GM18868 (cell line): Measurements from ENCODE around the gene PDILT.
A peak's percentile ranks its signal among the peaks of the same experiment; 100 is the strongest.

ENCODE experiments used
- ATAC-seq: cut with Tn5 transposase; IDR thresholded peaks from one replicate; pipeline ENCODE4 v1.9.1; 2021; ENCODE audit warnings: mild to moderate bottlenecking, moderate library complexity; ENCODE audit not compliant: unreplicated experiment

PDILT gene

GRCh38 chr16:20402651-20403050 lies 1.9 kb downstream of the PDILT start:
- ATAC-seq = no peak

DNA sequence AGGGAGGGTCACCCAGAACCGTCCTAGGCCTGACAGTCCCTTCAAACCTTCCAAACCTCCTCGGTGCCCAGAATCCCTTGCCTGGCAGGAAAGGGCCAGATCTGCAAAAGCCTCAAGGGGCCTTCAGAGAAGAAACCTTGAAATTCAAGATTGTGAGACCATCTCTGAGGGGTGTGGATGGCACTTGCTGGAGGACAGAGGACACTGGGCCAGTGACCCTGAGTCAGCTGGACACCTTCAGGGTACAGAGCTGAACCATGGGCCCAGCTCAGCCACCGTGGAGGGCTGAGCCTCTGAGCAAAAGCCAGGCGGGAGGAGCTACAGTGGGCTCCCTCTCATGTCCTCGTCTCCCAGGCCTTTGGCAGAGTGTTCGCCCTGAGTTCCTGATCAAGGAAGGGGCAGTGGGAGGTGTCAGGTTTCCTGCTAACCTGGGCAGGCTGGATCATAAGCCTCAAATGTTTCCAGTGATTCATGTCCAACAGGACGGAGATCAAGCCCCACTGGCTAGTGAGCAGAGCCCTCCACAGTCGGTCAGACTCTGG lies 3.0 kb downstream of the PDILT start:
- ATAC-seq = no peak

DNA sequence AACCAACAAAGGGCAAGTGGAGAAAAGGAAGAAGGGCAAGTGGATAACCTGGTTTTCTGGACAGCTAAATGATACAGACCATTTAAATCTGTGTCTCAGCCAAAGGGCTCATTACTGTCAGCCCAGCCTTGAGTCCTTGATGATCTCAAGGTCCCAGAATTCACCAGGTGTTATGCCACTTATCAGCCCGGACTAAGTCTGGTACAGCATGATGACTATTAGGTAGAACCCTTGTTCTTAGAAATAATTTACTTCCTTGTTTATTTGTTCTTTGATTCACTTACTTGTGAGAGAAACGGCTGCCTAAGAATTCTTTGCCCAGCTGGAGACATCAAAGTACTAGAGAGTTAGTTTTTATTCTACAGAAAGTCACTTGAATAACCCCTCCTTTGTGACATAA lies 3.5 kb downstream of the PDILT start:
- no peak for ATAC-seq

DNA sequence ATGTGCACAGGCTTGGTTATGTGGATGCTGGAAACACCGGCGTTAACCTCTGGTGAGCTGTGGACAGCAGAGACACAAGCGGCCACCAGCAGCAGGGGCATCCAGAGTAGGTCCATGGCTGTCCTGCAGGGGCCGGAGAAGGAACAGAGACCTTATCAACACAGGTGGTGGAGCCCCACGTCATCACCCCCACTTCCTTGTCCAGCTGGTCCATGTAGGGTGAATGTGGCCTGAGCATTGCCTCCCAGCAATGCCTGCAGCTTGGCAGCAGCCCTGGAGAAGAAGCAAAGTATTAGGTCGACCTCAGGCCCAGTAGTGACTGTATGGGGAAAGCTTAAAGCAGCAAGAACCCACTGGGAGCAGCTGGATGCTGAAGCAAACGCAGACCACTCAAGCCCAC lies 5.4 kb downstream of the PDILT start:
- no peak for ATAC-seq

DNA sequence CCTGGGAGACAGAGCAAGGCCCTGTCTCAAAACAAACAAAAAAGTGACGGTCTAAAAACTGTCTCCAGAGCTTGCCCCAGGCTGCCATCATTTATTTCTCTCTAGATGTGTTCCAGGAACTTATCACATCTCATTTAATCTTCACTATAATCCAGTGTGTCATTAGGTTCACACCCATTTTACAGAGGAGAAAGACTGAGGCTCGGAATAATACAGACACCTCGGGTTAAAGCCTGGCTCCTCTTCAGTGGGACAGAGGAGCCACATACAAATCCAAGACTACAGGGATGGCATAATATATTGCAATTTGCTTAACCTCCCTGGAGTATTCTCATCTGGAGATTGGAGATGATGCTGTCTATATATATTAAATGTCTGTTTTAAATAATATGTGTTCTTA lies 5.9 kb downstream of the PDILT start:
- ATAC-seq = no peak

GRCh38 chr16:20397468-20398074 lies 7.0 kb downstream of the PDILT start:
- no peak for ATAC-seq

DNA sequence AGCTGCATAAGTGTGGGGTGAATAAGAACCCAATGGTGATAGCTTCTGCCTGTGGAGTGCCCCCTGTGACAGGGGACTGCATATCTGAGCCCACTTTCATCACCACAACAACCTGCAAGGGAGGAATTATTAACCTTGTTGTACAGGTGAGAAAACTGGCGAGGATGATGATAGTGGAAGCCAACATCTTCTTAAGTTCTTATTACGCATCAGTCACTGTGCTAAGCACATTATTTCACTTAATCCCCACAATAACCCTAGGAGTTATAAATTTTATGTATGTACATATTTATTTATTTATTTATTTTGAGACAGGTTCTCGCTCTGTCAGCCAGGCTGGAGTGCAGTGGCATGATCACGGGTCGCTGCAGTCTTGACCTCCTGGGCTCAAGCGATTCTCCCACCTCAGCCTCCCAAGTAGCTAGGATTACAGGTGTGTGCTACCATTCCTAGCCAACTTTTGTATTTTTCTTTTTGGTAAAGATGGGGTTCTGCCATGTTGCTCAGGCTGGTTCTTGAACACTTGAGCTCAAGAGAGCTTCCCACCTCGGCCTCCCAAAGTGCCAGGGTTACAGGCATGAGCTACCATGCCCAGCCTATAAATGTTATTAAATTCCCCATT lies 7.6 kb downstream of the PDILT start:
- no peak for ATAC-seq

DNA sequence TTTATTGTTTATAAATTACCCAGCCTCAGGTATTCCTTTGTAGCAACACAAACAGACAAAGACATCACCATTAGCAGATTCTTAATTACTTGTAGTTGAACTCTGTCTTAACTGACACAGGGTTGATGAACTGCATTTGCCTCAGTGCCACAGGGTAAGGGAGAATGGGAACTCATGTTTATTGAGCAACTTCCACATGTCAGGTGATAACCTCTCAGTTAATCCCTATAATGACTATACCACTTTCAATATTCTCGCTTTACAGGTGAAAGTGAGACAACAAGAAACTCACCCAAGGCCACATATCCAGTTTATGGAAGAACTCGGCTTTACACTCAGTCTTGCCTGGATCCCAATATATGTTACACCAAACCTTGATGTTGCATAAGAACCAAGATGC lies 8.6 kb downstream of the PDILT start:
- ATAC-seq = no peak

GRCh38 chr16:20393801-20394577 lies 10.5 kb downstream of the PDILT start:
- ATAC-seq = no peak

DNA sequence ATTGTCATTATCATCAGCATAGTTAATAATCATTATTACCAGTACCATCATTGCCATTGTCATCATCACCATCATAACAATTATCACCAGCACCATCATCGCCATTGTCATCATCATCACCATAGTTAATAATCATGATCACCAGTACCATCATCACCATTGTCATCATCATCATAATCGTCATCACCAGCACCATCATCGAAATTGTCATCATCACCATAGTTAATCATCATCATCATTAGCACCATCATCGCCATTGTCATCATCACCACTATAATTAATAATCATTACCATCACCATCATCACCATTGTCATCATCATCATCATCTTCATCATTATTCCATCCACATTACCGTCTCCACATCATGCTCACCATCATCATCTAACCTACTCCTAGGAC lies 13.5 kb downstream of the PDILT start:
- ATAC-seq = no peak

DNA sequence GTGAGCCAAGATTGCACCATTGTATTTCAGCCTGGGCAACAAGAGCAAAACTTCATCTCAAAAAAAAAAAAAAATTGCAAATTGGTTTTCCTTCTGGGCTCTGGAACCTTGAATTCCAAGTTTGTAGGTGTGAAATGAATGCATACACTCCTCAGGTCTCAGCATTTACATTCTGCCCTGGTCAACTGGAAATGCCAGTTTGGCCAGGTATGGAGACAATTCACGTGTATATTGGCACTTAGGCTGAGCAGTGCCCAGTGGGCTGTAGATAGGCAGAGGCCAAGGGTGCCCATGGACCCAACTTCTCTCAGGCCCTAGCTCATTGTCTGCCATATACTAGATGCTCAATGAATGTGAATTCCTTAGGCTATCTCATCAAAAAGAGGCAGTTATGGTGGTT lies 15.7 kb downstream of the PDILT start:
- no peak for ATAC-seq

- ATAC-seq = no peak
Observed at GRCh38 chr16:20387978-20388377, 16.6 kb downstream of the PDILT start.

GRCh38 chr16:20385844-20386832 lies 18.4 kb downstream of the PDILT start:
- ATAC-seq = no peak

GRCh38 chr16:20383106-20384029 lies 21.2 kb downstream of the PDILT start:
- peak; percentile 46 for ATAC-seq

- ATAC-seq = no peak
Observed at GRCh38 chr16:20382202-20382948, 22.2 kb downstream of the PDILT start.

DNA sequence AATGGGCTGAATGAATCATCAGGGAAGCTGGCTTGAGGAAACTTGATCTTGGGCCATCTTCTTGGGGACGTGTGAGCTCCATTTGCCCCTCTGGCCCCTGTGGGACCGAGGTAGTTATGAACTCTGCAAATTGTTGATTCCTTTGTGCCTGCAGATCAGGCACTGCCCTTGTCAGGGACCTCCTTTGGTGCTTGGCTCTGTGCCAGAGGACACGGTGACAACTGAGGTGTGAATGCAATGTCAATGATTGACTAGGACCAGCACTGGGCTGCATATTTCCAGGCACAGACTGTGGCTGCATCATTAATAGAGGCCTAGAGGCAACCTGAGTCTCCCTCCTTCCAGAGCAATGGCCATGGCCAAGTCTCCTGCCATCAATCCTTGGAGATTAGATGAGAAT lies 23.8 kb downstream of the PDILT start:
- no peak for ATAC-seq

DNA sequence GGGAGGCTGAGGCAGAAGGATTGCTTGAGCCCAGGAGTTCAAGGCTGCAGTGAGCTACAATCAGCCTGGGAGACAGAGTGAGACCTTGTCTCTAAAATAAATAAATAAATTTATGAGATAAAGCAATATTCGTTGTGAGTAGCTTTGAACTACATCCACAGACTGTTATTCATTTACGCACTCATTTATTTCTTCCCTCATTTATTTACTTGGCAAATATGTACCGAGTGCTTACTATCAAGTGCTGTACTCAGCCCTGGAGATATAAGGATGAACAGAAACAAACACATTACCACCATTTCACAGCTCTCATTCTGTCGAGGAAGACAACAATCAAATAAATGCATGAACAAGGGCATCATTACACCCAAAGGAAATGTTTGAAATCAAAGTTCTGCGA lies 27.4 kb downstream of the PDILT start:
- no peak for ATAC-seq

- ATAC-seq = no peak
Observed at GRCh38 chr16:20372701-20373100, 31.8 kb downstream of the PDILT start.

DNA sequence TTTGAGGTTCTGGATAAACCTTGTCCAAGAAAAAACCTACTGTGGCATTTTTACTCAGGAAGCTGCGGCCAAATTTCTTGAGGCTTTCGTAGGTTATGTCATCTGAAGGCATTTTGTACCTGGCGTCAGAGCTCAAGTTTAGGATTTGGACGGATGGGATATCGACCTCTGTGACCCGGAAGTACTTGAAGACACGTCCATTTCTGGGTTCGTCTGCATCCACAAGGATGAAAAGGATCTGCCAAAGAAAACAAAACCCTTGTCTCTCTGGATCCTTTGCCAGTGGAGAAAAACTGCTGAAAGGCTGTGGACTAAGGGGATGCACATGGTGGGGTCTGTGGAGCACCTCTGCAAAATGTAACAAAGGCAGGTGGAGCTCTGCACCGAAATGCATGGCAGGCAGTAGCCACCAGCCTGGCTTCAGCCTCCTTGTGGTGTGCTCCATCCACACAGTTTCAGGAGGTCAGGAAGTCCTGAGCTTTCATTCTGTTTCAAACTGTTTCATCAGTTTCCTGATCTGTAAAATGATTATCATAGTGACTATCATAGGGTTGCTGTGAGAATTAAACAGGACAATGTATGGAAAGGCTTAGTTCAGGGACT lies 35.0 kb downstream of the PDILT start:
- ATAC-seq = no peak
